IgD-negative memory B cell (primary cell): ENCODE data around the gene LYPD8. TPM values are rescaled to one million over a fixed set of nuclear protein-coding genes. Genes with fewer than 3 reads are reported as not detected.

ENCODE experiments used
- H3K27ac Mint-ChIP-seq, 3 donors: one replicate each; pipeline ENCODE4 v1.8.0; 2020 to 2022; ENCODE audit warnings: mild to moderate bottlenecking in 3 of 3, mixed read lengths in 3 of 3, moderate library complexity in 1 of 3
- H3K27me3 Mint-ChIP-seq: one replicate; pipeline ENCODE4 v1.8.0; 2021; ENCODE audit warnings: mixed read lengths
- H3K36me3 Mint-ChIP-seq: one replicate; pipeline ENCODE4 v1.8.0; 2020; ENCODE audit warnings: mild to moderate bottlenecking, mixed read lengths
- H3K4me1 Mint-ChIP-seq, 3 donors: one replicate each; pipeline ENCODE4 v1.8.0; 2020 to 2022; ENCODE audit warnings: mixed read lengths in 3 of 3, mild to moderate bottlenecking in 1 of 3
- H3K4me3 Mint-ChIP-seq, 4 donors: one replicate each; pipeline ENCODE4 v1.8.0; 2020 to 2022; ENCODE audit warnings: mild to moderate bottlenecking in 4 of 4, mixed read lengths in 4 of 4, moderate library complexity in 3 of 4
- H3K9me3 Mint-ChIP-seq, 3 donors: one replicate each; pipeline ENCODE4 v1.8.0; 2020 to 2021; ENCODE audit warnings: mixed read lengths in 3 of 3, mild to moderate bottlenecking in 1 of 3
- polyA plus RNA-seq: library from polyadenylated mRNA; unstranded; fragments of 300-500 nt; fragmentation: Illumina TruSeq; gene quantifications from one replicate; pipeline ENCODE4 v1.2.3, GENCODE V29; 2021

Gene LYPD8
- polyA plus RNA-seq, 1 donor from 2014 or later, result not detected

GRCh38 chr1:248697907-248698306 is 57.7 kb downstream of the LYPD8 start:
- H3K36me3 Mint-ChIP-seq, result no peaks in the 10 kb centered on the region
- H3K9me3 Mint-ChIP-seq, result no peaks in the 10 kb centered on the region
- H3K27me3 Mint-ChIP-seq, result peaks cover 3% of the 10 kb centered on the region
- H3K4me1 Mint-ChIP-seq, result peaks cover 5 to 9% (median 8%) of the 10 kb centered on the region in 3 donors
- no peak overlapping the region for H3K4me3 Mint-ChIP-seq
- no peak overlapping the region for H3K27ac Mint-ChIP-seq

- no peak overlapping the region for H3K27ac Mint-ChIP-seq
- peak overlapping the region in 2 of 4 donors; percentile 0 to 14 for H3K4me3 Mint-ChIP-seq
- peaks cover 3% of the 10 kb centered on the region for H3K27me3 Mint-ChIP-seq
- H3K36me3 Mint-ChIP-seq, result no peaks in the 10 kb centered on the region
- H3K9me3 Mint-ChIP-seq, result peaks cover 0 to 4% (median 0%) of the 10 kb centered on the region in 3 donors
- peaks cover 5 to 9% (median 8%) of the 10 kb centered on the region in 3 donors for H3K4me1 Mint-ChIP-seq
These were observed 58.8 kb downstream of the LYPD8 start for GRCh38 chr1:248696774-248697173.

DNA sequence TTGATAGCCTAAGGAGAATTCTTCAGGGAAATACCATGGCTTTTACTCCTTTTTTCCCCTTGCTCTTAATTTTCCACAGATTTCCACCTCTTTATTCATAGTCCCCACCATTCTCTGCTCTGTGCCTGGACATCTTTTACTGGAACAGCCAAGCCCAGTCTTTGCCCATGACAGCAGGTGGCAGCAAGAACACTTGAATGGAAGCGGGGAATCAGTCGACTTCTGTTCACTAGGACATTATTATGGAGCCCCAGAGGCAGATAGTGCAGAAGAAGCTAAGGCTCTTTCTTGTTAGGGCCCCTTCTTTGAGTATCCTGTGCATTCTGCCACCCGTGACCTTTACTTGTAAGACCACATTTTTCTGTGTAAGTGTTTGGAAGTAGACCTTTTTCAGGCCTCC is 59.3 kb downstream of the LYPD8 start:
- Mint-ChIP-seq H3K36me3 (no peaks in the 10 kb centered on the region), H3K4me1 (peaks cover 5 to 9% (median 8%) of the 10 kb centered on the region in 3 donors), H3K4me3 (no peak overlapping the region), H3K9me3 (peaks cover 0 to 4% (median under 1%) of the 10 kb centered on the region in 3 donors), H3K27me3 (peaks cover 3% of the 10 kb centered on the region), H3K27ac (no peak overlapping the region)

GRCh38 chr1:248695451-248696132 is 60.0 kb downstream of the LYPD8 start:
- Mint-ChIP-seq H3K27ac (no peak overlapping the region), H3K4me3 (no peak overlapping the region), H3K27me3 (peaks cover 3% of the 10 kb centered on the region), H3K4me1 (peaks cover 5 to 9% (median 8%) of the 10 kb centered on the region in 3 donors), H3K36me3 (no peaks in the 10 kb centered on the region), H3K9me3 (peaks cover 0 to 6% (median 4%) of the 10 kb centered on the region in 3 donors)

GRCh38 chr1:248691567-248692155 is 63.9 kb downstream of the LYPD8 start:
- H3K9me3 Mint-ChIP-seq, result peaks cover 4 to 18% (median 6%) of the 10 kb centered on the region in 3 donors
- H3K36me3 Mint-ChIP-seq, result peaks cover 5% of the 10 kb centered on the region
- no peak overlapping the region for H3K4me3 Mint-ChIP-seq
- peaks cover under 1% of the 10 kb centered on the region for H3K27me3 Mint-ChIP-seq
- H3K27ac Mint-ChIP-seq, result no peak overlapping the region
- H3K4me1 Mint-ChIP-seq, result peaks cover 10 to 15% (median 11%) of the 10 kb centered on the region in 3 donors

Other genes with a start within 250 kb of the LYPD8 start
- gene OR2G6, start 247.7 kb downstream of the LYPD8 start, polyA plus RNA-seq, result not detected
- gene OR2T29, start 193.0 kb downstream of the LYPD8 start, polyA plus RNA-seq, result not detected
- not detected for gene OR2T34, start 181.0 kb downstream of the LYPD8 start, polyA plus RNA-seq
- gene OR2T10, start 158.1 kb downstream of the LYPD8 start, polyA plus RNA-seq, result 0.39 TPM
- not detected for gene OR2T11, start 120.7 kb downstream of the LYPD8 start, polyA plus RNA-seq
- not detected for gene OR2T35, start 110.5 kb downstream of the LYPD8 start, polyA plus RNA-seq
- gene OR2T27, start 100.2 kb downstream of the LYPD8 start, polyA plus RNA-seq, result not detected
- gene OR14I1, start 53.0 kb downstream of the LYPD8 start, polyA plus RNA-seq, result not detected
- gene SH3BP5L, start 70.2 kb upstream of the LYPD8 start, polyA plus RNA-seq, result 4.9 TPM
- 46.3 TPM for gene ZNF672, start 82.5 kb upstream of the LYPD8 start, polyA plus RNA-seq
- gene ZNF692, start 103.3 kb upstream of the LYPD8 start, polyA plus RNA-seq, result 17.0 TPM
- 16.9 TPM for gene PGBD2, start 150.5 kb upstream of the LYPD8 start, polyA plus RNA-seq